Measurements from ENCODE around the gene CORO2A.
"Not testable (repeated sequence)": the region's sequence is repeated elsewhere in the genome, so short reads cannot be mapped to it uniquely, and the experiment has no call there.

The CORO2A gene

DNA sequence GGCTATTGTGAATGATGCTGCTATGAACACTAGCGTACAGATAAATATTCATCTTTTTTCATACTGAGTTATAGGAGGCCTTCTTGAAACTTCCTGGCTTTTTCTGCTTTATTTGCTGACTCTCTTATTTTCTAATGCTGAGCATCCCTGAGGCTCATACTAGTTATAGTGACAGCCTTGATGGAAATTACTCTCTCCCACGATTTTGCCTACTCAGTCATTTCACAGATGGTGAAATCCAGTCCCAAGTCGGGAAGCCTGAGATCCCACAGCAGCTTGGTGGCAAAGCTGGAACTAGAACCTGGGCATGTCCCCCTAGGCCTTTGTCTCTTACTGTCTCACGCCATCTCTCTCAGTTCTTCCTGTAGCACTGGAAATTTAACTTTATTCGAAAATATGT is 113.5 kb downstream of the CORO2A start:
- Mint-ChIP-seq H3K4me1 (ENCODE audit: low read depth) (peaks cover 67% of the 10 kb centered on the region), H3K4me3 (no peak overlapping the region)

DNA sequence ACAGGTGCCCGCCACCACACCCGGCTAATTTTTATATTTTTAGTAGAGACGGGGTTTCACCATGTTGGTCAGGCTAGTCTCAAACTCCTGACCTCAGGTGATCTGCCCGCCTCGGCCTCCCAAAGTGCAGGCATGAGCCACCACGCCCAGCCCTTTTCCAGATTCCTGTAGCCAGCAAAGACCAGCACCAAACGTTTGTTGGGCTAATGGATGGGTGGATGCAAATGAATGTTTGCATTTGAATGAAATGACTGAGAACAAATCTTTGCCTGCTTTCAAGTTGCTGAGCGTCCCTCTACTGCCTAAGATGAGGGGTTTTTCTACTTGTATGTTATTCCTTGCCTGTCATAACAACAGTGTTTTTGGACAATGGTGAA is 115.9 kb downstream of the CORO2A start:
- H3K9me3 Mint-ChIP-seq (ENCODE audit: low read depth); H3K36me3 Mint-ChIP-seq; H3K4me3 Mint-ChIP-seq; H3K27me3 Mint-ChIP-seq: not testable (repeated sequence)
- Mint-ChIP-seq H3K27ac (peak overlapping the region; percentile 83), H3K4me1 (ENCODE audit: low read depth) (peaks cover 48% of the 10 kb centered on the region)

More for the DNA sequence above, 113.5 kb downstream of the CORO2A start:
- H3K9me3 Mint-ChIP-seq (ENCODE audit: low read depth), result no peaks in the 10 kb centered on the region
- peak overlapping the region; percentile 66 for H3K27ac Mint-ChIP-seq
- H3K36me3 Mint-ChIP-seq, result peaks cover 9% of the 10 kb centered on the region
- no peaks in the 10 kb centered on the region for H3K27me3 Mint-ChIP-seq

DNA sequence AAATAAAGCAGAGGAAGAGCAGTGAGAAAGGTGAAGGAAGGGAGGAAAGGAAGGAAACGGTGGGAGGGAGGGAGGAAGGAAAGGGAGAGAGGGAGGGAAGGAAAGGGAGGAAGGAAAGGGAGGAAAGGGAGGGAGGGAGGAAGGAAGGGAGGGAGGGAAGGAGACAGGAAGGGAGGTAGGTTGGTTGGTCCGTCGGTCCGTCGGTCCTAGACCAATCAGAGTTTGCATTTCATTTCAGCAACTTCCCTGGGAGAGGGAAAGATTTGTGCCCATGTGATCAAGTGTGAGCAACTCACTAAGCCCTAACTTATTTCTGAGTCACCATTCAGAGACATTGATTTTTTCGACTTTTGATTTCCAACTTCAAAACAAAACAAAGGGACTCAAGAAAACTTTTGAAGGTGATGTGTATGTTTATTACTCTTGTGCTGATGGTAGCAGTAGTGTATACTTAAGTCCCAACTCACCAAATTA is 117.1 kb downstream of the CORO2A start:
- Mint-ChIP-seq H3K27ac (peak overlapping the region; percentile 83), H3K9me3 (ENCODE audit: low read depth) (no peaks in the 10 kb centered on the region), H3K36me3 (peaks cover 7% of the 10 kb centered on the region), H3K4me3 (peak overlapping the region; percentile 67), H3K27me3 (no peaks in the 10 kb centered on the region), H3K4me1 (ENCODE audit: low read depth) (peaks cover 41% of the 10 kb centered on the region)

GRCh38 chr9:98074115-98074990 is 118.1 kb downstream of the CORO2A start:
- Mint-ChIP-seq H3K4me3 (peak overlapping the region; percentile 59), H3K27ac (peak overlapping the region; percentile 83), H3K36me3 (peaks cover 7% of the 10 kb centered on the region), H3K4me1 (ENCODE audit: low read depth) (peaks cover 43% of the 10 kb centered on the region), H3K9me3 (ENCODE audit: low read depth) (no peaks in the 10 kb centered on the region), H3K27me3 (no peaks in the 10 kb centered on the region)

GRCh38 chr9:98071737-98072136 is 120.7 kb downstream of the CORO2A start:
- Mint-ChIP-seq H3K4me3 (no peak overlapping the region), H3K36me3 (no peaks in the 10 kb centered on the region), H3K27me3 (no peaks in the 10 kb centered on the region), H3K4me1 (ENCODE audit: low read depth) (peaks cover 38% of the 10 kb centered on the region), H3K27ac (no peak overlapping the region), H3K9me3 (ENCODE audit: low read depth) (no peaks in the 10 kb centered on the region)

All from activated naive CD8-positive, alpha-beta T cell (primary cell).